ENCODE results near the gene PLCH2.

Gene PLCH2

DNA sequence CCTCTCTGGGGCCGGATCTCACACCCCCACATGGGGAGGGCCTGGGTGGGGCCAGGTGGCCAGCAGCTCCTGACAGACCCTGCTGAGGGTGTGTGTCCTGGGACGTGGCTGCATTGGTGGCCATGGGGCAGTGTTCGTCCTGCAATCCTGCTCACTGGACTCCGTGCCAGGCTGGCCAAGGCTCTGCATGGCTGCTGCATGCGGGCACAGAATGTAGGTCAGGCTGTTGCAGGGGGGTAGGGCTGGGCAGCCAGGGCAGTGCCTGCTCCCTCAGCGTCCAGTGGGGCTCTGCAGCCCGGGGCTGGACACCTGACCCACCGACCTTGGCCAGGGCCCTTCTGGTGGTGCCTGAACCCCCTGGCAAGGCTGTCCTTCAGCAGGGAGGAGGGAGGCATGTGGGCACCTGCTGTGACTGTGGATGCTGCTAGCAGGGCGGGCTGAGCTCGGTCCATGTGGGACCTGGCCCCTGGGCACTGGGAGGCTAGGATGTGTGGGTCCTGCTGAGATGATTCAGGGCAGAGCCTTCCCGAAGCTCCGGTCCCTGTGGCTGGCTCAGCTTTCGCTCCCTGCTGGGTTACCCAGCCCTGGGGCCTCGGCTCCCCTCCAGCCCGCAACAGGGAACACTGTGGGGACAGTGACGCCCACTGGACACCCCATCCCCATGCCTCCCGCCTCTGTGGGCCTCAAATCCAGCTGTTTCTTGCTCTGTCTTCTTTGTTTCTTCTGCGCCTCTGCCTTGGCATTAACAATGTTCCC, 14.9 kb upstream of the PLCH2 start:
- no peak for DNase-seq (ENCODE audit: low read depth)
- H3K4me3 ChIP-seq (ENCODE audit: low read length), result no peak overlapping the region
- TF ChIP-seq, protein P1, sequence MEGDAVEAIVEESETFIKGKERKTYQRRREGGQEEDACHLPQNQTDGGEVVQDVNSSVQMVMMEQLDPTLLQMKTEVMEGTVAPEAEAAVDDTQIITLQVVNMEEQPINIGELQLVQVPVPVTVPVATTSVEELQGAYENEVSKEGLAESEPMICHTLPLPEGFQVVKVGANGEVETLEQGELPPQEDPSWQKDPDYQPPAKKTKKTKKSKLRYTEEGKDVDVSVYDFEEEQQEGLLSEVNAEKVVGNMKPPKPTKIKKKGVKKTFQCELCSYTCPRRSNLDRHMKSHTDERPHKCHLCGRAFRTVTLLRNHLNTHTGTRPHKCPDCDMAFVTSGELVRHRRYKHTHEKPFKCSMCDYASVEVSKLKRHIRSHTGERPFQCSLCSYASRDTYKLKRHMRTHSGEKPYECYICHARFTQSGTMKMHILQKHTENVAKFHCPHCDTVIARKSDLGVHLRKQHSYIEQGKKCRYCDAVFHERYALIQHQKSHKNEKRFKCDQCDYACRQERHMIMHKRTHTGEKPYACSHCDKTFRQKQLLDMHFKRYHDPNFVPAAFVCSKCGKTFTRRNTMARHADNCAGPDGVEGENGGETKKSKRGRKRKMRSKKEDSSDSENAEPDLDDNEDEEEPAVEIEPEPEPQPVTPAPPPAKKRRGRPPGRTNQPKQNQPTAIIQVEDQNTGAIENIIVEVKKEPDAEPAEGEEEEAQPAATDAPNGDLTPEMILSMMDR (conservative IDR thresholded peaks at IDR 0.05; ENCODE audit: low read length), result no peak

DNA sequence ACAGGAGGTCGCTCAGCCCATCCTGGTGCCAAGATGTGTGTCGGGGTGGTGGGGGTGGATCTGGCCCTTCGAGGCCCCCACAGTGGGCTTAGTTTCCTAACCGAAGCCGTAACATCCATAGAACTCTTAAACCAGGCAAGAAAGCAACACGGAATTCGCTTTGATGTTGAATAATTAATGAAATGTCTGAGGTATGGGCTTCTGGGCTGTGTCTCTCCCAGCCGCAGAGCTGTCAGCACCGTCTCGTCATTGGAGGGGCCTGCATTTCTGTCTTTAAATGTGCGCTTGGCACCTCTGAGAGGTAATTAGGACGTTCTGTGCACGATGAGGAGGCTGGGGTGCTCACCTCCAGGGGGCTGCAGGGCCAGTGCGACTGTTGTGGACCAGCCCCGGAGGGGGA, 13.3 kb upstream of the PLCH2 start:
- no peak for DNase-seq (ENCODE audit: low read depth)
- TF ChIP-seq, protein P1 (conservative IDR thresholded peaks at IDR 0.05; ENCODE audit: low read length), result no peak
- H3K4me3 ChIP-seq (ENCODE audit: low read length), result no peak overlapping the region

DNA sequence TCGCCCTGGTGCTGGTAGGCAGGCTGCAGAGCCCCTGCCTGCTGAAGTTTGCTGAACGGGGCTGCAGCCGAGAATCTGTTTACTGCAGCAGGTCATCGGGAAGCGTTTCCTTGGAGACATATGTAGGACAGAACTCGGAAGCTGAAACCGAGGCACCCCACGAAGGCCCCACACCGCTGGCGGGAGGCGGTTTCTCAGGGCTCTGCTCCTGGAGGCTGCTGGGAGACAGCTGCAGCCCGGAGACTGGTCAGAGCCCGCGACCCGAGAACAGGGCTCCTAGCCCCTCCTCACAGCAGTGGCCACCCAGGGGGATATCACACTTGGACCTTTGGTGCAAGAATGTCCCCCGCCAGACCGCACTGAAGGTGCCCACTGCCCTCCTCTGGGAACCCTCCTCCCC, 12.7 kb upstream of the PLCH2 start:
- H3K4me3 ChIP-seq (ENCODE audit: low read length), result no peak overlapping the region
- TF ChIP-seq, protein P1 (conservative IDR thresholded peaks at IDR 0.05; ENCODE audit: low read length), result no peak
- DNase-seq (ENCODE audit: low read depth), result no peak

DNA sequence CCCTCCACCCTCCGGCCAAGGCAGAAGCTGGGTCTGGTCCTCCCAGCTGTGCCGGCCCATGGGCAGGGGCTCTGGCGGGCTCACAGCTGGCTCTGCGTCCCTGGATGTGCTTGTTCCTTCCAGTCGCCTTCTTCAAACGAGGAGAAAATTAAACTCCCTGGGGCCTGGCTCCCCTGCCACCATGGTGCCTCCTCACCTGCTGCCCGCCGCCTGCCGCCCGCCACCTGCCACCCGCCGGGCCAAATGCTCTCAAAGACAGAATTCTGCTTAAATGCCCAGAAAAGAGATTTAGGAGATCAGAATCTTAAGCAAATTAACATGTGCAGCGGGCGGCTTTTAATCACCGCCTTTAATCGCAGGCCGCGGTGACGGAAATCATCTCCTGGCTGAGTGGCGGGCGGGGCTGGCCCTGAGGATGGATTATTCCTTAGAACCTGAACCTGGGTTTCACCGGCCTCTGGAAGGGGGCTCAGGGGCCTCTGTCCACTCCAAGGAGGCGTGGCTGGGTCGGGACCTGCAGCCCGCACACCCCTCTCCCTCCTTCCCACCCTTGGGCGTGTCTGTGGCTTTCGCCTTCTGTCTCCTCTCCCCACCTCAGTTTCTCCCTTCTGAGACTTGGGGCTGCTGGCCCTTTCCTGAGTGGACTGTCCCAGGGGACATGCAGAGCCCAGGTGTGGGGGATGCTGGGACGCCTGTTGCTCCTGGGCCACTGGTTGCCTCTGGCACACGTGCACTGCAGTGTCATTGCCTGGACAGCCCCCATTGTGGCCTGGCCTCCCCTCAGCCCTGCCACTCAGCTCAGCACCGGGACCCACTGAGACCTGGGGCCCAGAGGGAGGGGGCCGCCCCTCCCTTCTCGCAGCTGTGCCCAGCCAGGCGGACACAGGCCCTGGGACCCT, 10.5 kb upstream of the PLCH2 start:
- DNase-seq (ENCODE audit: low read depth), result no peak
- H3K4me3 ChIP-seq (ENCODE audit: low read length), result no peak overlapping the region
- TF ChIP-seq, protein P1 (conservative IDR thresholded peaks at IDR 0.05; ENCODE audit: low read length), result no peak

DNA sequence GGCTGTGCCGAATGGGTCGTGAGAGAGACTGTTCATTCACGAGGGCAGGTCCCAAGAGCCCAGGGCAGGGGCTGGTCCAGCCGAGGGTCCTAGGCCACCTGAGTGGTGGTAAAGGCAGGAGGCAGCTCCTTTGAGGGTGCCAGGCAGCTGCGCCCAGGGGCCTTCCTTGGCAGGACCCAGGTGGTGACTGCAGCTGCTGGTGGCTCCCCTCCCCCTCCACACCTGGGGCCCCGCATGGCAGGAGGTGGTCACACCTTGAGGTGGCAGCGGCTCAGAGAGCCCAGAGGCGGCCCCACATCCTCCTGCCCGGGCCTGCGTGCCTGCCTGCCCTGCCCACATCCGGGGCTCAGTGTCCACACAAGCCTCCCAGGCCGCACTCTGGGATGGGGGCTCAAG, 9.8 kb upstream of the PLCH2 start:
- no peak overlapping the region for H3K4me3 ChIP-seq (ENCODE audit: low read length)
- TF ChIP-seq, protein P1 (conservative IDR thresholded peaks at IDR 0.05; ENCODE audit: low read length), result no peak
- no peak for DNase-seq (ENCODE audit: low read depth)

DNA sequence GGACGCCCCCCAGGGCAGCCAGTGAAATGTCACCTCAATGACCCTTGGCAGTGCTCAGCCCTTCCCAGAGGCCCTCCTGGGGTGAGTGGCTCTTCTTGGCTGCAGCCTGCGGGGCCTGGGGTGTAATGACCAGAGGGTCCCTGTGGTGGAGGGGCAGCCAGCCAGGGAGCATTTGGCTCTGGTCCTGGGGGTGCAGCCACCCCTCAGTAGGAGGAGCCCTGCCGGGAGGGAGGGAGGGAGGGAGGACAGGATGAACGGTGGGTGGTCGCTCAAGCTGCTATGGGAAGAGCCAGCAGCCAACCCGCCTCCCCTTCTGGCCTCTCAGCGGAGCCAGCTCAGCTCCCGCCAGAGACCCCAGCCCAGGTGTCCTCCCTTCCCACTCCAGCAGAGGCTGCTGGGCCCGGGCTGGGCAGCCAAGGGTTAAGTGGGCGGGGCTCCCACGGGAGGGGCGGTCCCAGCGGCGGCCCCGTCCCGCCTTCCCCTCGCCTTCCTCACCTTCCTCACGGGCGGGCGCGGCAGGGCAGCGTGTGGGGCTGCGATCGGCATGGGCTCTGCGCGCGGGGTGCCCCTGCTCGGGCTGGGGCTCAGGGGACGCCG, 9.0 kb upstream of the PLCH2 start:
- H3K4me3 ChIP-seq (ENCODE audit: low read length), result no peak overlapping the region
- TF ChIP-seq, protein P1 (conservative IDR thresholded peaks at IDR 0.05; ENCODE audit: low read length), result no peak
- no peak for DNase-seq (ENCODE audit: low read depth)
